Measurements from ENCODE around the gene COMMD8. TPM values are rescaled to one million over a fixed set of nuclear protein-coding genes. Genes with fewer than 3 reads are reported as not detected.

COMMD8 gene
- total RNA-seq, 1 experiment from 2014 or later: 19.9 TPM

- POLR2A ChIA-PET: no interaction called here
- Histone ChIP-seq H3K9me3 (ENCODE audit: control insufficient read depth in 1 of 2, insufficient read depth in 1 of 2, low read depth in 1 of 2, low read length in 2 of 2) (no peaks in the 10 kb centered on the region), H2AFZ (ENCODE audit: low read depth, low read length, poor library complexity, severe bottlenecking) (no peak overlapping the region), H3K27ac (ENCODE audit: low read depth, low read length) (no peak overlapping the region), H3K4me2 (ENCODE audit: low read length) (no peak overlapping the region), H4K20me1 (ENCODE audit: insufficient read depth) (no peaks in the 10 kb centered on the region), H3K27me3 (ENCODE audit: insufficient read depth, low read length) (peaks cover 11% of the 10 kb centered on the region), H3K79me2 (ENCODE audit: insufficient read depth, low read length) (no peaks in the 10 kb centered on the region), H3K4me1 (ENCODE audit: control insufficient read depth in 1 of 2, insufficient read depth in 2 of 2, low read length in 2 of 2) (no peaks in the 10 kb centered on the region), H3K36me3 (ENCODE audit: control insufficient read depth in 1 of 2, insufficient read depth in 2 of 2, low read length in 2 of 2) (no peaks in the 10 kb centered on the region), H3K9me2 (ENCODE audit: insufficient read depth) (no peaks in the 10 kb centered on the region), H3K9ac (ENCODE audit: low read length) (no peak overlapping the region), H3K4me3 (replicated peaks in 1 of 2; ENCODE audit: low read depth in 1 of 2, low read length in 2 of 2) (no peak overlapping the region)
- DNase-seq (ENCODE audit: low read depth, low spot score): no peak
- no peak for TF ChIP-seq CEBPB (IDR thresholded peaks at IDR 0.05; ENCODE audit: low read depth)
- no peak for TF ChIP-seq YY1 (IDR thresholded peaks at IDR 0.05; ENCODE audit: extremely low read depth, insufficient replicate concordance, low read depth, low read length)
- no peak for TF ChIP-seq SIN3A (IDR thresholded peaks at IDR 0.05; ENCODE audit: low read depth)
- TF ChIP-seq ZNF274 (IDR thresholded peaks at IDR 0.05; ENCODE audit: low read depth, low read length): no peak
- TF ChIP-seq EGR1 (IDR thresholded peaks at IDR 0.05; ENCODE audit: low read depth): no peak
- TF ChIP-seq SP1 (IDR thresholded peaks at IDR 0.05; ENCODE audit: low read depth): no peak
- TF ChIP-seq REST (IDR thresholded peaks at IDR 0.05; ENCODE audit: low read depth): no peak
- no peak for TF ChIP-seq SRF (IDR thresholded peaks at IDR 0.05; ENCODE audit: low read depth)
- no peak for TF ChIP-seq POLR2A (IDR thresholded peaks at IDR 0.05; ENCODE audit: borderline replicate concordance, extremely low read depth, insufficient read depth, insufficient read length)
- no peak for TF ChIP-seq JUND (IDR thresholded peaks at IDR 0.05)
- no peak for TF ChIP-seq CTCF (IDR thresholded peaks at IDR 0.05 in 2 of 3, conservative IDR thresholded peaks at IDR 0.05 in 1 of 3; ENCODE audit: borderline replicate concordance in 1 of 3, insufficient read depth in 1 of 3, low read depth in 2 of 3, low read length in 2 of 3)
- TF ChIP-seq TCF7L2 (IDR thresholded peaks at IDR 0.05; ENCODE audit: borderline replicate concordance, extremely low read depth, insufficient read depth, insufficient read length): no peak
- ATAC-seq: no peak
- no TSS peak for BruUV-seq (replicated peaks)
- intact Hi-C loops (cut with micrococcal nuclease): no loop called here
- CTCF ChIA-PET: no interaction called here
- RAD21 ChIA-PET (ENCODE audit: low non-redundant PET in 1 of 2, low total read pairs in 2 of 2, uncharacterized antibody in 2 of 2, unreplicated experiment in 2 of 2): no interaction called here
Observed at GRCh38 chr4:47415719-47416118, 47.8 kb downstream of the COMMD8 start.

Measured in HCT116 (cell line).